NCI-H2029 treated with DMSO at 0.1 percent for 48 hours (cell line): ENCODE measurements around the gene POLR2E.
"Not testable (repeated sequence)": the region's sequence is repeated elsewhere in the genome, so short reads cannot be mapped to it uniquely, and the experiment has no call there.

ENCODE experiments used
- DNase-seq: peaks from one replicate; lab custom pipeline; 2025; lab: John Stamatoyannopoulos, UW

Gene POLR2E

GRCh38 chr19:1125601-1126467, 30.7 kb upstream of the POLR2E start:
- DNase-seq: no peak

GRCh38 chr19:1123885-1124677, 28.9 kb upstream of the POLR2E start:
- DNase-seq: no peak

DNA sequence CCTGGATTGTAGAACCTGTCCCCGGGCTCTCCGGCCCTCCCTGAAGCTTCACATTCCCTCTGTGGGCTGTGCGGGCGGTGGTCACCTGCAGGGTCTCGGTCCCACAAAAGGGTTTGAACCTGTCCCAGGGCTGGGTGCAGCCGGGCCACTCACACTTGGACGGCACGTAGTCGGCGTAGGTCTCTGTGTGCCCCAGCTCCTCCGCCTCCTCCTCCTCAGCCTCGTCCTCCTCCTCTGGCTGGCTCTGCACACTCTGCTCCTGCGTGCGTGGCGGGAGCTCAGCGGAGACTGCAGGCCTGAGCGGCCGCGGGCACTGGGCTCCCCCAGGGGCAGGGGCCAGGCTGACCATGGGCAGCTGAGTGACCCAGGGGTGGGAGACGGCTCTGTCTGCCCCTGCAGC, 28.2 kb upstream of the POLR2E start:
- DNase-seq: no peak

DNA sequence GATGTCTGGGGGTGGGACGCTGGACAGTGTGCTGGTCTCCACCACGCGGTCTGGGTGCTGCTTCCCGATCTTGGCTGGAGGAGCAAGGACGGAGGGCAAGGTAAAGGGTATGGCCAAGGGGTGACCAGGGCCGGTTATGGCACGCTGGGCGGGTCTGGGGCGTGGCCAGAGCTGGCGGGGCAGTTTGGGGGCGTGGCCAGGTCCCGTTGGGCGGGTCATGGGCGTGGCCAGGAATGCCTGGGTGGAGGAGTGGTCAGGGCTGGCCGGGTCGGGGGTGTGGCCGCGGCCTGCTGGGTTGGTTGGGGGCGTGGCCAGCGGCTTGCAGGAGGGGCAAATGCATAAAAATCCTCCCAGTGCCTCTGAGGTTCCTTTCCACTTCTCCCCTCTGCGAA, 27.8 kb upstream of the POLR2E start:
- no peak for DNase-seq

GRCh38 chr19:1122021-1122971, 27.1 kb upstream of the POLR2E start:
- no peak for DNase-seq

DNA sequence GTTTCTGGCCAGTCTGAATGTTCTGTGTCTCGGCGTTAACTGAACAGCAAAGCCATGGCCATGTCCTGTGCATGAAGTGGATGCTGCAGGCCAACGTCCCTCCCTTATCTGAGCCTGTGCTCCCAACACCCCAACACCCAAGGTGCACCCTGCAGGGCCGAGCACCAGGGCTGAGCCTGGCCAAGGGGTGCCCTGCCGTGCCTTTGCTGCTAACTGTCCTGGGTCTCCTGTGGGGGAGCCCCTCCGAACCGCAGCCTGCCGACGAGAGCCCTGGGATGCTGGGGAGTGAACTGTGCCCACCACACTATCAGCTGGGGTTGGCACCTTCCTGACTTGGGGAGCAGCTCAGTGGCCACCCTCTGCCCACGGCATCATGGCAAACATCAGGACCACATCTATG, 26.2 kb upstream of the POLR2E start:
- no peak for DNase-seq

- no peak for DNase-seq
Observed at GRCh38 chr19:1119475-1120217, 24.5 kb upstream of the POLR2E start.

DNA sequence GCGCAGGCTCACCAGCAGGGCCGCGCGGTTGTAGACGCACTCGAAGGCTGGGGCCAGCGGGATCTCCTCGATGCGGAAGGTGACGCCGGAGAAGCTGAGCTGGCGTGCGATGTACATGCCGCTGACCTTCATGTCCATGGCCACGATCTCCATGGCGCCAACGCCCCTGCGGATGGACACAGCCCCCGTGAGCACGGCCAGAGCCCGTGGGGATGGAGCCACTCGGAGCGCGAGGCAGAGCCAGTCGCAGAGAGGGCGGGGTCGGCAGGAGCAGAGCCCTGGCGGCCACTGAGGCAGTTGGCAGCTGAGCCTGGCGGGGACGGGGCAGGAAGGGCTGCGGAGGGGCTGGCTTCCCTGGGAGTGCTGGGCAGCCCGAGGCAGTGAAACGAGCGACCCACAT, 23.8 kb upstream of the POLR2E start:
- DNase-seq: no peak

DNA sequence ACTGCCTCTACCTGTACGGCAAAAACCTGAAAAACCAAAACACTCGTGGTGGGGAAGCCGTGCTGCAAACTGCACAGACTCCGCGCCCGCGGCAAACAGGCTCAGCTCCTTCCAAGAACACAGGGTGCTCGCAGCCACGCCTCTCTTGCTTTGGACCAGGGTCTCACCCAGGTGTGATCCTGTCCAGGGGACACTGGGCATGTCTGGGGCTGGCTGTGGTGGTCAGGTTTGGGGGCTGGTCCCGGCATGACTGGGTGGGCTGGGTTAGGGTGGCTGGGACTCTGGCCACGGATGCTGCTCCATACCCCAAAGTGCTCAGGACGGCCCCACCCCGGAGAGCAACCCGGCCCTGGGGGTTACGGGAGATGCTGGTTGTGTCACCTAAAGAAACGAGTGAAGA, 22.5 kb upstream of the POLR2E start:
- DNase-seq: no peak

- DNase-seq: no peak
Observed at GRCh38 chr19:1116726-1117581, 21.8 kb upstream of the POLR2E start.

GRCh38 chr19:1115646-1116420, 20.7 kb upstream of the POLR2E start:
- no peak for DNase-seq

DNA sequence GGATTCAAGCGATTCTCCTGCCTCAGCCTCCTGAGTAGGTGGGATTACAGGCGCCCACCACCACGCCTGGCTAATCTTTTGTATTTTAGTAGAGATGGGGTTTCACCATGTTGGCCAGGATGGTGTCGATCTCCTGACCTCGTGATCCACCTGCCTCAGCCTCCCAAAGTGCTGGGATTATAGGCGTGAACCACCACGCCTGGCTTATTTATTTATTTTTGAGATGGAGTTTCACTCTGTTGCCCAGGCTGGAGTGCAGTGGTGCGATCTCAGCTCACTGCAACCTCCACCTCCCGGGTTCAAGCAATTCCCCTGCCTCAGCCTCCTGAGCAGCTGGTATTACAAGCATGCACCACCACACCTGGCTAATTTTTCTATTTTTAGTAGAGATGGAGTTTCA, 19.6 kb upstream of the POLR2E start:
- DNase-seq: not testable (repeated sequence)

GRCh38 chr19:1113986-1114483, 18.9 kb upstream of the POLR2E start:
- no peak for DNase-seq

DNA sequence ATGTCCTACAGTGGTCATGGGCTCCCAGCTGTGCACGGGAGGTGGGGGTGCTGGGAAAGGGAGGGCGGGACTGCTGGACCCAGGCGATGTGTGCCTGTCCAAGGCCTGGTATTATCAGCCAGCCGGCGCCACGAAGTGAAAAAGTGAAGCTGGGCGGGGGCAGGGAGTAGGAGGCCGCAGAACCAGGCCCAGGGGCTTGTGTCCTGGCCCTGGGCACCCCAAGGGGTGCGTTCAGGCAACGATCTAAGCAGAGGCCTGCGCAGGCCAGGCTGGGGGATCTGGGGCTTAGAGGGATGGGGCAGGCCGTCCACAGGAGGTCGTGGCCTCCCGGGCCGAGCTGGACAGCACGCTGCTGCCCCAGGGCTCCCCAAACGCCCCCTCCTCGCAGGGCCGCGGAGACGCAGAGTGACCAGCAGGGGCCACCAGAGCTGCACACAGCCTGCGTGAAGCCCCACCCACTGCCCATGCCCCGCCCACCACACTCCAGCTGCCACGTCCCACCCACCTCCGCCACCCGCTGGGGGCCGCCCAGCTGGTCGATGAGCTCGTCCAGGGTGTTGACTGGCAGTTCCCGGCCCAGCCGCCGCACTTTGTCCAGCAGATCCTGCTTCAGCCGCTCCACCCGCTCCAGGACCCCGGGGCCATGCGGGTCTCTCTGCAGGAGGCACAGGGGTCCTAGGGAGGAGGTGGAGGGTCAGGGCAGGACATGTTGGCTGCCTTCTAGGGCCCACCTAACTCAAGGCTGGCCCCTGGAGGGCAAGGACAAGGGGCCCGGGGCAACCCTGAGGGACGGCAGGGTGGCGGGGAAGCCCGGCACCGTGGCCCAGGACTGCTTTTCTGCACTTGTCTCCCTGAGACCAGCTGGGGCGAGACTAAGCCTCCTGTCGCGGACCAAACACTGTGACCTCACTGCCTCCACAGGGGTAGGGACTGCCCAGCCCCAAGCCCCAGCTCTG, 18.1 kb upstream of the POLR2E start:
- DNase-seq: peak; percentile 55

GRCh38 chr19:1112268-1113029, 17.3 kb upstream of the POLR2E start:
- no peak for DNase-seq

- DNase-seq: no peak
Observed at GRCh38 chr19:1111641-1112267, 16.6 kb upstream of the POLR2E start.
